ENCODE measurements around the gene FYB2. TPM values are rescaled to one million over a fixed set of nuclear protein-coding genes. Genes with fewer than 3 reads are reported as not detected.

The FYB2 gene
- total RNA-seq, 1 donor from 2014 or later = 0.36 TPM

DNA sequence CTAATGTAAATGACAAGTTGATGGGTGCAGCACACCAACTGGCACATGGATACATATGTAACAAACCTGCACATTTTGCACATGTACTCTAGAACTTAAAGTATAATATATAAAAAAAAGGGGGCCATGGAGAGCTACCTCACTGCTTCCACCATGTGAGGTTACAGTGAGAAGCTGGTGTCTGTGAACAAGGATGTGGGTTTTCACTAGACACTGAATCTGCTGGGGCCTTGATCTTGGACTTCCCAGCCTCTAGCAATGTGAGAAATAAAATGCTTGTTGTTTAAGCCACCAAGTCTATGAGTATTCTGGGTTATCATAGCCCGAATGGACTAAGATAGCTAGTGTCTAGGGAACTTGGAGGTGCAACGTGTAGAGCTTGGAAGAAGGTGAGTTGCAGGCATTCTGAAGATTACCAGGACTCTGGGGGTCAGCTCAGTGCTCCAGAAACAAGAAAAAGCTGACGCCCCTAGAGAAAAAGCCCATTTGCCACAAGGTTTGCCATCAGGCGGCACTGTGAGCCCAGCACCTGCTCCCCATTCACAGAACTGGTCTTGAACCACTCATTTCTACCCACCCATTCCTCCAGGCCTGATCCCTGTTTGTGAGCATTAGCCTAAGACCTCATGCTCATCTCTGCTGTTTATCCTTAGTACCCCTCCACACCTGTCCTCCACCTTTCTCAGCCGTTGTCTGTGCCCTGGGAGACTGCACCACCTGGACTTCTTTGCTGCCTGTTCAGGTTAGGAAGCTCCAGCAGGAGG lies 15.1 kb upstream of the FYB2 start:
- ATAC-seq = no peak

DNA sequence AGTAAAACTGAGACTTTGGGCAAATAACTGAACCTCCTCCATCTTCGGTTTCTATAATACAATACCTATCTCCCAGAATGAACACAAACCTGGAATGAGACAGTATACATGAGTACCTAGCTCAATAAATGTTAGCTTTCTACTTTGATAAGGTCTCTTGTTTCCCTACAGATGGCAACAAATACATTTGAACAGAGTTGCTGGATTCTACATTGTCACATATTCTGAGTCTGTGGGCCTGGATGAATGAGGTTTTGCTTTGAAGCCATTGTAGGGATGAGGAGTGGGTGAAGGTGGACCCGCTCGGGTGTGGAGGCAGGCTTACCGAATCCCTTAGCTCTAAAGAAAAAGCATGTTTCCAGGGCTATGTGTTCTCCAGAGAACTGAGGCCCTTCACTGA lies 13.9 kb upstream of the FYB2 start:
- no peak for ATAC-seq

DNA sequence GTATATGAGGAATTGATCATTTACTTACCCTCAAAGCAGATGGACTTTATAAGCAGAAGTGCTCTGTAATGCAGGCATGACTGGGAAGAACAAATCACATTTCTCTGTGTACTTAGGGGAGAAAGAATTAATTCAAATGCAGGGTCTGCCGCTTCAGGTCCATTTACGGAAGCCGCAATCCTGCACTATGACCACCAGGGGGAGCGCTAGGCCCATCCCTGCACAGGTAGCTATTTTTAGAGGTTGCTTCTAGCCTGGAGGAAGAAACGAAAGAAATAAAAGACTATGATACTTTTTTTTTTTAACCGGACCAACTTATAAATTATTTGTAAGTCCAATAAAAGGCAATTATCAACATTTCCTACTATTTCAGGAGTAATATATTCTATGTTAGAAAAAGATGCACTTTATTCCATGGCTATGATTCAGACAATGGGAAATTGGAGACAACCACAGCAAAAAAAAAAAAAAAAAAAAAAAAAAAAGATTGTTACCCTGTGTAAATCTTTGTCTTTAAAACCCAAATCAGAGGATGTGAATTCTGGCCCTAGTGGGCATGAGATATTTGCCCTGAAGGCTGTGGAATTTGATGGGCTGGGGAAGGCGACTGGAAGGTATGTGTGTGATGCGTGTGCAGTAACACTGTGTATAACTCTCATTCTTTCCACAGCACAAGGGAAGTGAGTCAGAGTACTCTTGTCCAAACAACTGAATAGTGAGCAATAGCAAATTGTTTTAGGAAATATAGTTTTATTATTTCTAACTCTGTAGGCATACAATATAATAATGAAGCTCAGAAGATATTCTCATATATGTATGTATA lies 12.9 kb upstream of the FYB2 start:
- peak; percentile 84 for ATAC-seq

GRCh38 chr1:56830052-56830451 lies 10.8 kb upstream of the FYB2 start:
- no peak for ATAC-seq

GRCh38 chr1:56827711-56828110 lies 8.5 kb upstream of the FYB2 start:
- ATAC-seq = no peak

DNA sequence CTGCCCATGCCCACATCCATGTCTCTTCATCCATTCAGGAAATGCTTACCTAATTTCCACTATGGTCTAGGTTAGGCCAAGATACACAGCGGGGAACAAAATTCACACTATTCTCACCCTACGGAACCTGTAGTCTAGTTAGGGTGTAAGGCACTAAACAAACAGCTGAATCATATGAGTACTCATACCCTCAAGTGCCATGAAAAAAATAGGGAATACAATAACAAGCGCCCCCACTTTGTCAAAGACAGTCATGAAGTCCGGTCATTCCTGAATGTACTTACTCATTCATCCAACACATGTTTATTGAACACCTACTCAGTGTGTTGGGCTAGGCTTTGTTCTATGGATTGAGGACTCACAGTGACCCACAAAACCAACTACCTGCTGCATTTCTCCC lies 6.2 kb upstream of the FYB2 start:
- no peak for ATAC-seq

DNA sequence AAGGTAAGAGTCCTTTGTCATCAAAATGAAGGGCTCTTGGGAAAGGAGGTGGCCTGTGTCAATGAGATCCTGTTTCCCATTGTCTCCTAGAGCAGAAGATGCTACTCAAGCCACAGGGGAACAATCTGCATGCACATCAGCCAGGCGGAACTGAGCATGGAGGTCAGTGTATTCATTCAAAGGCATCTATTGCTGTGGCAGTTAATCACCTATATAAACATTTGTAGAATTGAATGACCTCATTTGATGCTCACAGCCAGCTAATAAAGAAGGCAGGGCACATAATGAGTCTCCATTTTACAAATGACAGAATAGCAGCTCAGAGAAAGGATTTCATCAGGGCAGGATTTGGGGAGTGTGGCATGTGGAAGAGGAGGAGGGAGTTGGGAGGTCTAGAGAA lies 5.7 kb upstream of the FYB2 start:
- ATAC-seq = no peak

- no peak for ATAC-seq
Measured at GRCh38 chr1:56824271-56824670, 5.1 kb upstream of the FYB2 start.

DNA sequence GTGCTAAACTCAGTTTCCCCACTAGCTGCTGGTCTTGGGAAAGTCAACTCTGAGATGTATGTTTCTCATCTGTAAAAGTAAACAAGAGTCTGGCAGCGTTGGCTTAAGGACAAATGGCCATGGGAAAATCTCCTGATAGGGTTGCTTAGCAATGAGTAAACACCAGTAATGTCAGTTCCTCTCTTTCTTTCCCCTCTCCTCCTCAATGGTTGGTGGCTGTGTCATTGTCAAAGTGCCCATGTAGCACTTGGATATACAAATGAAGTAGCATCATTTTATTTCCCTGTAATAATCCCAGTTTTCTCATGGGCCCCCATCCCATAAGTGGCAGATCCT lies 2.2 kb upstream of the FYB2 start:
- no peak for ATAC-seq

- ATAC-seq = peak; percentile 76
Measured at GRCh38 chr1:56820755-56821461, 1.7 kb upstream of the FYB2 start.

DNA sequence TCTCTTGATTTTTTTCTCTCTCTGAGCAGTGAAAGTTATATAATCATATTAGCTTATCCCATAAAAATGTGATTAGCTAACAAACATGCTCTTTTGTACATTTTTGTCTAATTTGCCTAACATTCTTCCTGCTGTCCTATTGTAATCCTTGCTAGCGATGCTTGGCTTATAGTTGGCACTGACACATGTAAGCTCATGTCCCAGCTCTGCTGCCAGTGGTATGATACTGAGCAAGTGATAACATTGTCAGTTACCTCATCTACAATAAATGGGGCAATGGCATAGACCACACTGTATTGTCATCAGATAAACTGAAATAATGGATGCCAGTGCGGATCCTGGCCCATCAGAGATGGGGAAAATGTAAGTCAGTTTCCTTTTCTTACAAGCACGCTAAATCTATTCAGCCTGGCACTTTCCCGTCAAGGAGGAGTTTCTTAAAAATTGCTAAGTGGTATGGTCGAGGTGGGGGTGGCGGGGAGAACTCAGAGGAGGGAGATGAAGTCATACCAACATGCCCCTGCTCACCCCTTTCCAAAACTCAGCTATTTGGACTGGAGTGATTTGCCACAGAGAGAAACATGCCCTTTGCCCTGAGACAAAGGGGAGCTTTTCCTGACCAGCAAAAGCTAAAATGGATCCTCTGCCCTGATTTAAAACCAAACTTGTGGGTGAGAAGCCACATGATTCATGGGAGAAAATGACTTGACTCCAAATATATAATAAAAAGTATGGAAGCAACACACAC lies 1.3 kb downstream of the FYB2 start:
- no peak for ATAC-seq

- peak; percentile 15 for ATAC-seq
Measured at GRCh38 chr1:56816909-56817308, 2.3 kb downstream of the FYB2 start.

GRCh38 chr1:56816264-56816663 lies 2.9 kb downstream of the FYB2 start:
- ATAC-seq = peak; percentile 38

- no peak for ATAC-seq
Measured at GRCh38 chr1:56814205-56814604, 5.0 kb downstream of the FYB2 start.

DNA sequence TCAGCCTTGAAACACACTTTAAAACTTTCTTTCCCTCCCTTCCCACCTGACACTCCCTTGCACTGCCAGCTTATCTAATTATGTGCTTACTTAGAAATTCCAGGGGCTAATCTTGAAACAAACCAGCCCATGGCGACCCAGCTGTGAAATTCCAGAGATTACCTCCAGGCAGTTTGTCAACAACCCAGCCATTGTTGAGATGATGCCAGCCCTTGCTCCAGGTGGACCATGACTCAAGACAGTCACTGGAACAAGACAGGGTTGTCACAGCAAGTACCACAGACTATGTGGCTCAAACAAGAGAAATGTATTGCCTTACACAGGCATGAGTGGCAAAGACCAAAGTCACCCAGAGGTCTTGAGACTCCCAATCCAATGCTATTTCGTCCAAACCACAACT lies 7.9 kb downstream of the FYB2 start:
- peak; percentile 17 for ATAC-seq

DNA sequence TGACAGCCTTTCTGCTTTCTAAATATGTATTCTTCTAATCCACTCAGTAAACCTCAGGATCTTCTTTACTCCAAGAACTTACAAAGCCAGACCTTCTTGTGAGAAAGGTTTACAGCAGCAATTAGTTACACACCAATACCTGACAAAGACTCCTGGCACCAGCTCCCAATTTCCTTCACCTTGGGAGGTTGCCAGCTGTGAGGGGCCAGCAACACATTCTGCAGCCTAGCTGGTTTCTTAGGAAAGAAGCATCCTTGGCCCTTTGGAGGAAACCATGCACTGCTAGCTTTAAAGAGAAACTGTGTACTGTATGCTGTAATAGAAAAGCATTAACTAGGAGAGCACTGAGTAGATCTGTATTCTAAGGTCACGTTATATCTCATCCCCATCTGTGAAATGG lies 10.8 kb downstream of the FYB2 start:
- ATAC-seq = no peak

GRCh38 chr1:56806804-56807203 lies 12.4 kb downstream of the FYB2 start:
- no peak for ATAC-seq

DNA sequence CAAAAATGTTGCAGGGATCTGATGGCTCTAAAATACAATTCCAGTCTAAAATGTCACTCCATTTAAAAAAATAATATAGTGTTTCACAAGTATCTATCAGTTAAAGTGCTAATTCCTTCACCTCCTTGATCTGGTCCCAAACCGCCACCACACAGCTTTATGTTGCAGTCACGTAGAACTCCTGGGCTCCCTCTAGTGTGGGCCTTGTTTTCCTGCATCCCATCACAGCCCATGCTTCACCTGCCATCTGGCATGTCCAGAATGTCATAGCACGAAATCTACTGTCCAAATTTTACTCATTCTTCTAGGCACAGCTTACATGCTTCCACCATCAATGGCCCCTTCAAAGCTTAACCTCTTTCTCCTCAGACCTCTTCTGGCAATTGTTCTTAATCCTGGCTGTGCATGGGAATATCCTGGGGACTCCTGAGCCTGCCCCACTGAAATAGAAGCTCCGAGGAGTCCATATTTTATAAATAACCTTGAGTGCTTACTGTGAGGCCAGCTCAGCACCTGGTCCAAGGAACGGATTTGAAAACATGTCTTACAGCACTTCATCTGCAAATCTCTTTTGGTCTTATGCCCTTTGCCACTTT lies 15.5 kb downstream of the FYB2 start:
- ATAC-seq = no peak

GRCh38 chr1:56799605-56800400 lies 19.4 kb downstream of the FYB2 start:
- ATAC-seq = no peak

DNA sequence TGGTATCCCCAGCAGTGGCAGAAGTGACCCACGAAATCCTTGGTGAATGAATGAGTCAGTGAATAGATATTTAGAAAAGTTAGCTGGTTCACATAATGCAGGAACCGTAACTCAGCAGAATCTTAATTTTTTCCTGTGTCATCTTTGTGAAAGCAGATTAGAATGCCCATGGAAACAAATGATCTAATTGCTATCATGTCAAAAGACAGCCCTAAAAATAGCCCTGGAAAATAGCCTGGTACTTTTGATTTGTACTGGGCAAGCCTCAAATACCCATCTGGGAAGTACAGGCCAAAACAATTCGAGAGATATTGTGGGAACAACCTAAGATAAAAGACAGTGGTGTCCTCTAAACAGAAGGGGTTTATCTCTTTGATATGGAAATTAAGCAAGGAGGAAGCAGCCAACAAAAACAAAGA lies 21.1 kb downstream of the FYB2 start:
- no peak for ATAC-seq

GRCh38 chr1:56797065-56797685 lies 22.0 kb downstream of the FYB2 start:
- ATAC-seq = peak; percentile 59

All from esophagus mucosa (tissue), 1 donor.